Measurements from ENCODE around the gene ETV6. TPM values are rescaled to one million over a fixed set of nuclear protein-coding genes. Genes with fewer than 3 reads are reported as not detected.

The ETV6 gene
- total and polyA plus RNA-seq, 9 of the 15 experiments (the other 6 are each of a cell fraction or from before 2014, with no cell fraction given) = 0.81 to 12.7 (median 4.1) TPM

GRCh38 chr12:11621797-11622423, 27.6 kb upstream of the ETV6 start (continued):
- TF ChIP-seq GABPB1 (CRISPR knock-in tag; IDR thresholded peaks at IDR 0.05) (no peak), HBP1 (CRISPR knock-in tag; IDR thresholded peaks at IDR 0.05) (no peak), EWSR1 (IDR thresholded peaks at IDR 0.05; ENCODE audit: borderline replicate concordance, low read depth, partially characterized antibody) (no peak), ZNF239 (CRISPR knock-in tag; IDR thresholded peaks at IDR 0.05) (peak; percentile 48), HMG20B (CRISPR knock-in tag; IDR thresholded peaks at IDR 0.05) (no peak), YBX1 (IDR thresholded peaks at IDR 0.05) (no peak), ZNF311 (CRISPR knock-in tag; IDR thresholded peaks at IDR 0.05) (peak; percentile 88), PHF21A (IDR thresholded peaks at IDR 0.05; ENCODE audit: borderline replicate concordance, low read depth) (no peak), CREB3 (tag; conservative IDR thresholded peaks at IDR 0.05; ENCODE audit: low read depth) (0 out of 2 replicates have a peak, but pooled peaks have one; percentile 48), CBX2 (IDR thresholded peaks at IDR 0.05; ENCODE audit: insufficient read depth, low read length, poor library complexity, severe bottlenecking) (no peak), LEF1 (IDR thresholded peaks at IDR 0.05) (no peak), MYC (IDR thresholded peaks at IDR 0.05; ENCODE audit: low read depth, low read length) (no peak), MYC (CRISPR knock-in tag; IDR thresholded peaks at IDR 0.05; ENCODE audit: borderline replicate concordance, low read depth) (no peak), TGIF2 (CRISPR knock-in tag; IDR thresholded peaks at IDR 0.05) (no peak), ZNF75A (CRISPR knock-in tag; IDR thresholded peaks at IDR 0.05) (no peak), RBM34 (IDR thresholded peaks at IDR 0.05; ENCODE audit: borderline replicate concordance, insufficient read depth, low read length) (no peak), ZC3H8 (IDR thresholded peaks at IDR 0.05) (no peak), CREM (IDR thresholded peaks at IDR 0.05; ENCODE audit: low read depth) (no peak), SNRNP70 (optimal IDR thresholded peaks at IDR 0.05; ENCODE audit: low read depth, low read length) (no peak), ZNF324 (CRISPR knock-in tag; IDR thresholded peaks at IDR 0.05) (no peak), HMGXB4 (CRISPR knock-in tag; IDR thresholded peaks at IDR 0.05) (no peak), PRMT5 (CRISPR knock-in tag; IDR thresholded peaks at IDR 0.05) (no peak), TRIM25 (IDR thresholded peaks at IDR 0.05; ENCODE audit: borderline replicate concordance) (no peak), LCOR (CRISPR knock-in tag; IDR thresholded peaks at IDR 0.05) (no peak), CBFA2T2 (conservative IDR thresholded peaks at IDR 0.05) (no peak), STAT5A (IDR thresholded peaks at IDR 0.05; ENCODE audit: borderline replicate concordance, low read length) (no peak)
